ENCODE results near the gene FASTK.

The FASTK gene

GRCh38 chr7:151081170-151082101, 827 bp upstream of the FASTK start:
- Mint-ChIP-seq H3K27me3 (no peaks in the 10 kb centered on the region), H3K36me3 (peaks cover 2% of the 10 kb centered on the region), H3K9me3 (no peaks in the 10 kb centered on the region), H3K27ac (peak overlapping the region; percentile 41), H3K4me3 (peak overlapping the region; percentile 98), H3K4me1 (peaks cover 40% of the 10 kb centered on the region)

GRCh38 chr7:151080067-151080521, 515 bp downstream of the FASTK start:
- H3K4me1 Mint-ChIP-seq, result peaks cover 32% of the 10 kb centered on the region
- H3K36me3 Mint-ChIP-seq, result peaks cover 3% of the 10 kb centered on the region
- no peaks in the 10 kb centered on the region for H3K9me3 Mint-ChIP-seq
- no peaks in the 10 kb centered on the region for H3K27me3 Mint-ChIP-seq
- peak overlapping the region; percentile 98 for H3K4me3 Mint-ChIP-seq
- H3K27ac Mint-ChIP-seq, result peak overlapping the region; percentile 94

DNA sequence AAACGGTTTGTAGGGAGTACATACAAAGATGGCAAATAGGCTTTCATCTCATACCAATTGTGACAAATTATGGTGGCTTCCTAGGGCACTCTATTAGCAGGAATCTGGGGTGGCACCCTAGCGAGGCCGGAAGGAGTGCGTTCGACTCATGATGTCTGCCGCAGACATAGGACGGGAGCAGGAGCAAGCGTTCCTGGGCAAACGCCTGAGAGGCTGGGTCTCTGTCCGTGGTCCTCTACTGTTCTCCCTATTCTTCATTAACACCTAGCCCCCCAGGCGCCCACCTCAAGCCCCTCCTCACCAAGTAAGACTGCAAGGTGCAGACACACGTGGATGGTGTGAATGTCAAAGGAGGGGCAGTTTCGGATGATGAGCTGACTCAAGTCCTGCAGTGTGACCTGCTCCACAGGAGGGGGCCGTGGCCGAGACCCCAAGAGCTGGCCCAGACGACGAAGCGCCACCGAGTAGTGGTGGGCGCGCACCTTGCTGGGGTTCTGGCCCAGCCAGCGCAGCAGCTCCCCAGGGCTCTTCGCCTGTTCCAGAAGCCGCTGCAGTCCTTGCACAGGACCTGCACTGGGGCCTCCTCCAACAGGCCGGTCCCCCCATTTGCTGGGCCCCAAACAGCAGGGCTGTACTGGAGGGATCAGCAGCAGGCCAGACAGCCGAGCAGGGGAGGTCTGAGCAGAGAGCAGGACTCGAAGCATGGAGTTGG, 1.3 kb downstream of the FASTK start:
- Mint-ChIP-seq H3K27me3 (no peaks in the 10 kb centered on the region), H3K4me1 (peaks cover 26% of the 10 kb centered on the region), H3K9me3 (no peaks in the 10 kb centered on the region), H3K36me3 (peaks cover 5% of the 10 kb centered on the region), H3K27ac (peak overlapping the region; percentile 87), H3K4me3 (peak overlapping the region; percentile 98)

GRCh38 chr7:151078233-151079040, 2.2 kb downstream of the FASTK start:
- Mint-ChIP-seq H3K27me3 (no peaks in the 10 kb centered on the region), H3K4me1 (peaks cover 26% of the 10 kb centered on the region), H3K27ac (peak overlapping the region; percentile 87), H3K9me3 (no peaks in the 10 kb centered on the region), H3K4me3 (peak overlapping the region; percentile 98), H3K36me3 (peaks cover 5% of the 10 kb centered on the region)

DNA sequence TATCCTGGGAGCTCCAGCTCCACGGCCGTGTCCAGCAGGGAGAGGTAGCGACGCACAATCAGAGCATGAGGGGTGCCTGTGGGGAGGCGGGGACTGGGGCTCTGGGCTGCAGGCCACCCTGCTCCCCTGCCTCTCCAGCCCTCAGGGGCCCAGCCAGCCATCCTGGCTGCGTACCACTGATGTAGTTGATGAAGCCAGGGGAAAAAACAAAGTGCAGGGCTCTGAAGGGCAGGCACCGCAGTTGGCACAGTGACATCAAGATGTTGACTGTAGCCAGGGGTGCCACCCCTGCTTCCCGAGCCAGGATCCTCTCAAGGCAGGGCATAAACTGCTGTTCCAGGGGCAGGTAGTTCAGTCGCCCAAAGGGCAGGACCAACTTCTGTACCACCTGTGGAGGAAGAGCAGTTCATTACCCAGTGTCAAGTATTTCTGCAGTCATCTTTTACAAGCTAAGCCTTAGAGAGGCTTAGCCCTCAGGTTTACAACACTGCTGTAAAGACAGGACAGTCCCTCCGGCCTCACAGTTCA, 2.8 kb downstream of the FASTK start:
- Mint-ChIP-seq H3K4me3 (peak overlapping the region; percentile 73), H3K36me3 (peaks cover 4% of the 10 kb centered on the region), H3K4me1 (peaks cover 24% of the 10 kb centered on the region), H3K9me3 (no peaks in the 10 kb centered on the region), H3K27ac (peak overlapping the region; percentile 66), H3K27me3 (no peaks in the 10 kb centered on the region)

DNA sequence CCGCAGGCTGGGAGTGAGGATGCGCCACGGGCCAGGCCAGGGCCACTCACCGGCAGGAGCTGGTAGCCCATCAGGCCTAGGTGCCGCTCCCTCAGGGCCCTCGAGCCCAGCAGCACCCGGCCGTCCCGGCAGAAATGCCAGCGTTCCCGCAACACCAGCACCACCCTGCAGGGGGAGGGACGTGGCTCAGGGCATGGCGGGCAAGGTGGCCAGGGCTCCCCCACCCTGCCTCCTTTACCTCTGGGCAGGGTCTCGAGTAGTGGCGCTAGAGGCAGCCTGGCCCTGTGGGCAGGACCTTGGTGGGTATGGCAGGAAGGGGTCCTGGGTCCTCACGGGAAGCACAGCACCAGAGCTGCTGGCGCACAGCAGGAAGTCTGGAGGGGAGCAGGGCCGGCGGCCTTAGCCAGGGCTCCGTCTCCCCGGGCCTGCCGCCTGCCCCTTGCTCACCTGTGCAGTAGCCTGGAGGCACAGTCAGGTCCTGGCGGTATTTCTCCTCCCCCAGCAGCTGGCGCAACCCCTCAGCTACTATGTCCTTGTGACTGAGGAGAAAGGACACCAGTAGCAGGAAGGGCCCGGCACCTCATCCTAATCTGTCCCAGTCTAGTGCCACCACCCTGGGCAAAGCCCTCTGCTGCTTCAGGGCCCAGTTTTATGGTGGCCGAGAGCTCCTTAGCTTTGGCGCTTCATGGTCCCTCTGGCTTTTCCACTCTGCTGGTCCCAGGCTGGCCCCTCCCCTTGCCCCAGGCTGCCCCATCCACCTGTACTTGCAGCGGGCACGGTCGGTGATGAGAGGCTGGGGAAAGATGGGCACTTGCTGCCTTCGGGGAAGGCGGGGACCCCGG, 3.5 kb downstream of the FASTK start:
- Mint-ChIP-seq H3K36me3 (peaks cover 3% of the 10 kb centered on the region), H3K9me3 (no peaks in the 10 kb centered on the region), H3K4me3 (no peak overlapping the region), H3K27ac (no peak overlapping the region), H3K4me1 (peaks cover 20% of the 10 kb centered on the region), H3K27me3 (no peaks in the 10 kb centered on the region)

DNA sequence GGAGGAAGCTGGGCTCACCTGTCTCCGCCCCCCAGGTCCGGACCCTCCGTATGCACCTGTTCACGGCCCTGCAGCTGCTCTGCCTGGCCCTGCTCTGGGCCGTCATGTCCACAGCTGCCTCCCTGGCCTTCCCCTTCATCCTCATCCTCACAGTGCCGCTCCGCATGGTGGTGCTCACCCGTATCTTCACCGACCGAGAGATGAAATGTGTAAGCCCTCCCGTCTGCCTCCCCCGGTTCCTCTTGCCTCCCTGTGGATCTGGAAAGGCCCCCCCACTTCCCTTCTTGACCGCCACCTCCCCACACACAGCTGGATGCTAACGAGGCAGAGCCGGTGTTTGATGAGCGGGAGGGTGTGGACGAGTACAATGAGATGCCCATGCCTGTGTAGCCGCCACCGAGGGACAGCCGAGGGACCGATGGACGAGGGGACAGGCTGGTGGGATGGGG, 4.6 kb downstream of the FASTK start:
- Mint-ChIP-seq H3K4me3 (no peak overlapping the region), H3K36me3 (peaks cover 5% of the 10 kb centered on the region), H3K4me1 (peaks cover 17% of the 10 kb centered on the region), H3K27ac (no peak overlapping the region), H3K27me3 (no peaks in the 10 kb centered on the region), H3K9me3 (no peaks in the 10 kb centered on the region)

DNA sequence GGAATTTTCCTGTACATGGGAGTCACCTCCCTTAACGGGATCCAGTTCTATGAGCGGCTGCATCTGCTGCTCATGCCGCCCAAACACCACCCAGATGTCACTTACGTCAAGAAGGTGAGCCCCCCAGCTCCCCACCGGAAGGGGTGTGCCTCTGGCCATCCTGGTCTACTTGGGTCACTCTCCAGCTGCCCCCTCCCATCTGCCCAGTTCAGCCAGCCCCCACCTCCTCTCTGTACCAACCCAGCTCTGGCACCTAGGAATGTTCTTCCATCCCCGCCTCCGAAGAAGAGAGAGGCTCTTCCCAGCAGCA, 5.0 kb downstream of the FASTK start:
- H3K27ac Mint-ChIP-seq, result peak overlapping the region; percentile 91
- no peaks in the 10 kb centered on the region for H3K9me3 Mint-ChIP-seq
- peaks cover 5% of the 10 kb centered on the region for H3K36me3 Mint-ChIP-seq
- H3K4me3 Mint-ChIP-seq, result no peak overlapping the region
- H3K27me3 Mint-ChIP-seq, result no peaks in the 10 kb centered on the region
- H3K4me1 Mint-ChIP-seq, result peaks cover 17% of the 10 kb centered on the region

GRCh38 chr7:151074817-151075661, 5.6 kb downstream of the FASTK start:
- peak overlapping the region; percentile 91 for H3K27ac Mint-ChIP-seq
- peaks cover 5% of the 10 kb centered on the region for H3K36me3 Mint-ChIP-seq
- H3K9me3 Mint-ChIP-seq, result no peaks in the 10 kb centered on the region
- H3K4me1 Mint-ChIP-seq, result peaks cover 16% of the 10 kb centered on the region
- no peak overlapping the region for H3K4me3 Mint-ChIP-seq
- H3K27me3 Mint-ChIP-seq, result no peaks in the 10 kb centered on the region

DNA sequence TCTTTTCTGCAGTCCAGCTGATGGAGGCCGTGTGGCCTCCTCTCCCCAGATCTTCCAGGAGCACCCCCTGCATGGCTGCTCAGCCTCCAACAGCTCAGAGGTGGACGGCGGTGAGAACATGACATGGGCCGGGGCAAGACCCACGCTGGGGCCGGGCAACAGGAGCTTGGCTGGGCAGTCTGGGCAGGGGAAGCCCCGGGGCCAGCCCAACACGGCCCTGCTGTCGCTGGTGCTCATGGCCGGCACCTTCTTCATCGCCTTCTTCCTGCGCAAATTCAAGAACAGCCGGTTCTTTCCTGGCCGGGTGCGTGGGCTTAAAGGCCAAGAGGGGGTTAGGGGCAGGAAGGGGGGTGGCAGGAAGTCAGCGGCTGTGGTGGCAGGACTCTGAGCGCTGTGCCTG, 6.6 kb downstream of the FASTK start:
- Mint-ChIP-seq H3K27ac (no peak overlapping the region), H3K36me3 (peaks cover 8% of the 10 kb centered on the region), H3K4me1 (peaks cover 9% of the 10 kb centered on the region), H3K9me3 (no peaks in the 10 kb centered on the region), H3K4me3 (no peak overlapping the region), H3K27me3 (no peaks in the 10 kb centered on the region)

GRCh38 chr7:151071032-151071866, 9.4 kb downstream of the FASTK start:
- Mint-ChIP-seq H3K9me3 (no peaks in the 10 kb centered on the region), H3K4me3 (no peak overlapping the region), H3K27ac (no peak overlapping the region), H3K4me1 (no peaks in the 10 kb centered on the region), H3K36me3 (peaks cover 10% of the 10 kb centered on the region), H3K27me3 (no peaks in the 10 kb centered on the region)

GRCh38 chr7:151070574-151070960, 10.0 kb downstream of the FASTK start:
- no peak overlapping the region for H3K4me3 Mint-ChIP-seq
- H3K27me3 Mint-ChIP-seq, result no peaks in the 10 kb centered on the region
- H3K9me3 Mint-ChIP-seq, result no peaks in the 10 kb centered on the region
- H3K4me1 Mint-ChIP-seq, result no peaks in the 10 kb centered on the region
- peaks cover 10% of the 10 kb centered on the region for H3K36me3 Mint-ChIP-seq
- no peak overlapping the region for H3K27ac Mint-ChIP-seq

- Mint-ChIP-seq H3K27ac (no peak overlapping the region), H3K36me3 (peaks cover 8% of the 10 kb centered on the region), H3K4me3 (no peak overlapping the region), H3K9me3 (no peaks in the 10 kb centered on the region), H3K27me3 (no peaks in the 10 kb centered on the region), H3K4me1 (no peaks in the 10 kb centered on the region)
Observed at GRCh38 chr7:151069841-151070573, 10.6 kb downstream of the FASTK start.

All from activated naive CD4-positive, alpha-beta T cell treated with anti-CD3 and anti-CD28 coated beads, Interleukin-2, amount 50 U/mL, for 24 hours (primary cell).